HG03354 (cell line): Measurements from ENCODE around the gene NEK11.

Source experiments
- ATAC-seq: cut with Tn5 transposase; IDR thresholded peaks from one replicate; pipeline ENCODE4 v1.9.1; 2021; ENCODE audit warnings: mild to moderate bottlenecking; ENCODE audit not compliant: unreplicated experiment, poor library complexity, severe bottlenecking

The NEK11 gene

GRCh38 chr3:131217296-131217741 lies 190.6 kb downstream of the NEK11 start:
- no peak for ATAC-seq

- ATAC-seq: no peak
Measured at GRCh38 chr3:131218196-131218595, 191.5 kb downstream of the NEK11 start.

GRCh38 chr3:131221731-131222130 lies 195.1 kb downstream of the NEK11 start:
- no peak for ATAC-seq

- ATAC-seq: no peak
Measured at GRCh38 chr3:131222599-131222998, 195.9 kb downstream of the NEK11 start.

- no peak for ATAC-seq
Measured at GRCh38 chr3:131223373-131224289, 197.0 kb downstream of the NEK11 start.

- ATAC-seq: no peak
Measured at GRCh38 chr3:131224886-131225550, 198.3 kb downstream of the NEK11 start.

GRCh38 chr3:131228522-131228921 lies 201.8 kb downstream of the NEK11 start:
- ATAC-seq: no peak

- no peak for ATAC-seq
Measured at GRCh38 chr3:131231710-131232389, 205.2 kb downstream of the NEK11 start.

- no peak for ATAC-seq
Measured at GRCh38 chr3:131232711-131233267, 206.1 kb downstream of the NEK11 start.

GRCh38 chr3:131233900-131234668 lies 207.4 kb downstream of the NEK11 start:
- no peak for ATAC-seq

- no peak for ATAC-seq
Measured at GRCh38 chr3:131236421-131236820, 209.7 kb downstream of the NEK11 start.

- no peak for ATAC-seq
Measured at GRCh38 chr3:131238496-131238895, 211.8 kb downstream of the NEK11 start.

GRCh38 chr3:131239267-131239666 lies 212.6 kb downstream of the NEK11 start:
- no peak for ATAC-seq

GRCh38 chr3:131242201-131242600 lies 215.5 kb downstream of the NEK11 start:
- no peak for ATAC-seq

GRCh38 chr3:131250466-131250865 lies 223.8 kb downstream of the NEK11 start:
- ATAC-seq: no peak

- no peak for ATAC-seq
Measured at GRCh38 chr3:131260525-131260924, 233.8 kb downstream of the NEK11 start.

- no peak for ATAC-seq
Measured at GRCh38 chr3:131261104-131261503, 234.4 kb downstream of the NEK11 start.

- ATAC-seq: no peak
Measured at GRCh38 chr3:131275556-131275955, 248.9 kb downstream of the NEK11 start.

- ATAC-seq: no peak
Measured at GRCh38 chr3:131277836-131278497, 251.3 kb downstream of the NEK11 start.
